HepG2 (cell line): ENCODE data around the gene HLF. TPM values are rescaled to one million over a fixed set of nuclear protein-coding genes. Genes with fewer than 3 reads are reported as not detected.

Experiments
- AGO2 ChIP-seq: fragments of 200-400 bp; formaldehyde crosslinking; optimal IDR thresholded peaks from 2 replicates; pipeline ENCODE3; 2017; ENCODE audit warnings: mild to moderate bottlenecking, low read depth, low read length, moderate library complexity
- GATAD1 ChIP-seq: IDR thresholded peaks from 2 replicates; pipeline ENCODE4 v1.6.1; 2016; ENCODE audit warnings: missing genetic modification reagents, missing compliant biosample characterization
- IKZF1 ChIP-seq: fragments of 450-650 bp; IDR thresholded peaks from 2 replicates; pipeline ENCODE4 v1.7.1; 2016
- STAT5B ChIP-seq: sonication (generic); formaldehyde crosslinking; IDR thresholded peaks from 2 replicates; pipeline ENCODE4 v1.4.0; 2020; ENCODE audit warnings: missing genetic modification reagents
- ZNF589 ChIP-seq: sonication (generic); formaldehyde crosslinking; conservative IDR thresholded peaks from 2 replicates; pipeline ENCODE4 v1.8.0; 2022; ENCODE audit warnings: mild to moderate bottlenecking, moderate library complexity, missing genetic modification reagents
- ZNF713 ChIP-seq: sonication (generic); formaldehyde crosslinking; IDR thresholded peaks from 2 replicates; pipeline ENCODE4 v1.4.0; 2020; ENCODE audit warnings: mild to moderate bottlenecking, missing genetic modification reagents
- ZSCAN21 ChIP-seq: sonication (generic); formaldehyde crosslinking; IDR thresholded peaks from 2 replicates; pipeline ENCODE4 v1.8.0; 2022; ENCODE audit warnings: mild to moderate bottlenecking, missing genetic modification reagents, moderate library complexity, borderline replicate concordance
- ZSCAN22 ChIP-seq: sonication (generic); formaldehyde crosslinking; IDR thresholded peaks from 2 replicates; pipeline ENCODE4 v1.4.0; 2020; ENCODE audit warnings: mild to moderate bottlenecking, missing genetic modification reagents
- polyA plus RNA-seq, 8 experiments: library from polyadenylated mRNA; depleted of rRNA in 3 of 8; stranded (reverse) in 7 of 8; unstranded in 1 of 8; fragments of >200 nt; fragmentation: Illumina TruSeq in 4 of 8; extraction: Trizol in 4 of 8; gene quantifications; 2 replicates each; pipeline versions ENCODE4 v1.2.1 to v1.2.3, GENCODE V29; 2011 to 2016; ENCODE audit warnings: low read depth in 4 of 8, missing spikeins in 1 of 8, mixed read lengths in 1 of 8; ENCODE audit not compliant: insufficient read depth in 1 of 8
- total RNA-seq, 5 experiments: library from RNA; depleted of rRNA; stranded (reverse); fragments of >200 nt; fragmentation: Illumina TruSeq; extraction: Trizol; gene quantifications; 2 replicates each; pipeline ENCODE4 v1.2.3, GENCODE V29; 2016; ENCODE audit warnings: low read depth in 1 of 5
- TF ChIP-seq, protein P1 (sequence below), 2 experiments: fragments of 450-650 bp in 1 of 2; sonication (generic) in 1 of 2; formaldehyde crosslinking in 1 of 2; IDR thresholded peaks; 2 replicates each; pipeline versions ENCODE4 v1.6.1 to v1.8.0; 2016 to 2022; ENCODE audit warnings: antibody characterized with exemption in 1 of 2, mild to moderate bottlenecking in 1 of 2, missing genetic modification reagents in 1 of 2
- TF ChIP-seq, protein P2 (sequence below): sonication (generic); formaldehyde crosslinking; IDR thresholded peaks from 2 replicates; pipeline ENCODE4 v1.5.1; 2020; ENCODE audit warnings: mild to moderate bottlenecking, missing genetic modification reagents
- TF ChIP-seq, protein P3 (sequence below): sonication (generic); formaldehyde crosslinking; IDR thresholded peaks from 2 replicates; pipeline ENCODE4 v1.4.0; 2020; ENCODE audit warnings: mild to moderate bottlenecking, missing genetic modification reagents, borderline replicate concordance
- TF ChIP-seq, protein P4 (sequence below): fragments of 450-650 bp; IDR thresholded peaks from 2 replicates; pipeline ENCODE4 v1.6.1; 2016

HLF gene
- total and polyA plus RNA-seq, 2 of the 13 experiments (the other 11 are each of a cell fraction or from before 2014, with no cell fraction given): 202 to 346 TPM

DNA sequence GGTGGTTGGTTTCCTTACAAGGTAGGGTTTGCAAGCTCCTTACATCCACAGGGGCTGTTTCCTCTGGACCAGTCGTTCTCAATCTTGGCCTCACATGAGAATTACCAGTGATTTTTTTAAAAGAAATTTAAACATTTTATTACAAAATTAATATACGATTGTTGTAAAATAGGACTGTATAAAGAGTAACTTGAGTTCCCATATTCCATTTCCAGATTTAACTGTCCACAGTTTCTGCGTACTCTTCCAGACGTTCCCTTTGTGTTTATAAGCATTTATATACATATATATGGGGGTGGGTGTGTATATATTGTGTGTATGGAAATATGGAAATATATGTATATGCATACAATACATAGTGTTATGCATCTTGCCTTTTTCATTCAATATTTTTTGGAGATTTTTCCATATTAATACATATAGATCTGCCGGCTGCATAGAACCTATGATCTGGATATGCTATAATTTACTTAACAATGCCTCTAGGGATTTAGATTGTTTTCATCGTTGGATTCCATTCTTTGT is 31.5 kb downstream of the HLF start (continued):
- TF ChIP-seq, protein P1, sequence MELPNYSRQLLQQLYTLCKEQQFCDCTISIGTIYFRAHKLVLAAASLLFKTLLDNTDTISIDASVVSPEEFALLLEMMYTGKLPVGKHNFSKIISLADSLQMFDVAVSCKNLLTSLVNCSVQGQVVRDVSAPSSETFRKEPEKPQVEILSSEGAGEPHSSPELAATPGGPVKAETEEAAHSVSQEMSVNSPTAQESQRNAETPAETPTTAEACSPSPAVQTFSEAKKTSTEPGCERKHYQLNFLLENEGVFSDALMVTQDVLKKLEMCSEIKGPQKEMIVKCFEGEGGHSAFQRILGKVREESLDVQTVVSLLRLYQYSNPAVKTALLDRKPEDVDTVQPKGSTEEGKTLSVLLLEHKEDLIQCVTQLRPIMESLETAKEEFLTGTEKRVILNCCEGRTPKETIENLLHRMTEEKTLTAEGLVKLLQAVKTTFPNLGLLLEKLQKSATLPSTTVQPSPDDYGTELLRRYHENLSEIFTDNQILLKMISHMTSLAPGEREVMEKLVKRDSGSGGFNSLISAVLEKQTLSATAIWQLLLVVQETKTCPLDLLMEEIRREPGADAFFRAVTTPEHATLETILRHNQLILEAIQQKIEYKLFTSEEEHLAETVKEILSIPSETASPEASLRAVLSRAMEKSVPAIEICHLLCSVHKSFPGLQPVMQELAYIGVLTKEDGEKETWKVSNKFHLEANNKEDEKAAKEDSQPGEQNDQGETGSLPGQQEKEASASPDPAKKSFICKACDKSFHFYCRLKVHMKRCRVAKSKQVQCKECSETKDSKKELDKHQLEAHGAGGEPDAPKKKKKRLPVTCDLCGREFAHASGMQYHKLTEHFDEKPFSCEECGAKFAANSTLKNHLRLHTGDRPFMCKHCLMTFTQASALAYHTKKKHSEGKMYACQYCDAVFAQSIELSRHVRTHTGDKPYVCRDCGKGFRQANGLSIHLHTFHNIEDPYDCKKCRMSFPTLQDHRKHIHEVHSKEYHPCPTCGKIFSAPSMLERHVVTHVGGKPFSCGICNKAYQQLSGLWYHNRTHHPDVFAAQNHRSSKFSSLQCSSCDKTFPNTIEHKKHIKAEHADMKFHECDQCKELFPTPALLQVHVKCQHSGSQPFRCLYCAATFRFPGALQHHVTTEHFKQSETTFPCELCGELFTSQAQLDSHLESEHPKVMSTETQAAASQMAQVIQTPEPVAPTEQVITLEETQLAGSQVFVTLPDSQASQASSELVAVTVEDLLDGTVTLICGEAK (IDR thresholded peaks at IDR 0.05): no peak
- TF ChIP-seq, protein P1 (CRISPR knock-in tag; IDR thresholded peaks at IDR 0.05): no peak
- TF ChIP-seq, protein P2, sequence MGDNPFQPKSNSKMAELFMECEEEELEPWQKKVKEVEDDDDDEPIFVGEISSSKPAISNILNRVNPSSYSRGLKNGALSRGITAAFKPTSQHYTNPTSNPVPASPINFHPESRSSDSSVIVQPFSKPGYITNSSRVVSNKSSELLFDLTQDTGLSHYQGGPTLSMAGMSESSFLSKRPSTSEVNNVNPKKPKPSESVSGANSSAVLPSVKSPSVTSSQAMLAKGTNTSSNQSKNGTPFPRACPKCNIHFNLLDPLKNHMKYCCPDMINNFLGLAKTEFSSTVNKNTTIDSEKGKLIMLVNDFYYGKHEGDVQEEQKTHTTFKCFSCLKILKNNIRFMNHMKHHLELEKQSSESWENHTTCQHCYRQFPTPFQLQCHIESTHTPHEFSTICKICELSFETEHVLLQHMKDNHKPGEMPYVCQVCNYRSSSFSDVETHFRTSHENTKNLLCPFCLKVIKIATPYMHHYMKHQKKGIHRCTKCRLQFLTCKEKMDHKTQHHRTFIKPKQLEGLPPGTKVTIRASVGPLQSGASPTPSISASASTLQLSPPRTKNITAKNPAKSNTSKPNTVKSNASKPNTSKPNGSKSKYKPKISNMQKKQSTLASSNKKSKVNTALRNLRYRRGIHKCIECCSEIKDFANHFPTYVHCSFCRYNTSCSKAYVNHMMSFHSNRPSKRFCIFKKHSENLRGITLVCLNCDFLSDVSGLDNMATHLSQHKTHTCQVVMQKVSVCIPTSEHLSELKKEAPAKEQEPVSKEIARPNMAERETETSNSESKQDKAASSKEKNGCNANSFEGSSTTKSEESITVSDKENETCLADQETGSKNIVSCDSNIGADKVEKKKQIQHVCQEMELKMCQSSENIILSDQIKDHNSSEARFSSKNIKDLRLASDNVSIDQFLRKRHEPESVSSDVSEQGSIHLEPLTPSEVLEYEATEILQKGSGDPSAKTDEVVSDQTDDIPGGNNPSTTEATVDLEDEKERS (CRISPR knock-in tag): peak; percentile 7; the same call in 1 of the 2 replicates
- TF ChIP-seq STAT5B (CRISPR knock-in tag) (no peak), GATAD1 (0 out of 2 replicates have a peak, but pooled peaks have one; percentile 1), ZSCAN21 (CRISPR knock-in tag) (0 out of 2 replicates have a peak, but pooled peaks have one; percentile 5), ZNF713 (no peak), AGO2 (peak; percentile 71), ZNF589 (CRISPR knock-in tag) (0 out of 2 replicates have a peak, but pooled peaks have one; percentile 25), IKZF1 (no peak), ZSCAN22 (CRISPR knock-in tag) (peak; percentile 7; the same call in 1 of the 2 replicates)
- TF ChIP-seq, protein P3, sequence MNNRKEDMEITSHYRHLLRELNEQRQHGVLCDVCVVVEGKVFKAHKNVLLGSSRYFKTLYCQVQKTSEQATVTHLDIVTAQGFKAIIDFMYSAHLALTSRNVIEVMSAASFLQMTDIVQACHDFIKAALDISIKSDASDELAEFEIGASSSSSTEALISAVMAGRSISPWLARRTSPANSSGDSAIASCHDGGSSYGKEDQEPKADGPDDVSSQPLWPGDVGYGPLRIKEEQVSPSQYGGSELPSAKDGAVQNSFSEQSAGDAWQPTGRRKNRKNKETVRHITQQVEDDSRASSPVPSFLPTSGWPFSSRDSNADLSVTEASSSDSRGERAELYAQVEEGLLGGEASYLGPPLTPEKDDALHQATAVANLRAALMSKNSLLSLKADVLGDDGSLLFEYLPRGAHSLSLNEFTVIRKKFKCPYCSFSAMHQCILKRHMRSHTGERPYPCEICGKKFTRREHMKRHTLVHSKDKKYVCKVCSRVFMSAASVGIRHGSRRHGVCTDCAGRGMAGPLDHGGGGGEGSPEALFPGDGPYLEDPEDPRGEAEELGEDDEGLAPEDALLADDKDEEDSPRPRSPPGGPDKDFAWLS: no peak
- TF ChIP-seq, protein P4, sequence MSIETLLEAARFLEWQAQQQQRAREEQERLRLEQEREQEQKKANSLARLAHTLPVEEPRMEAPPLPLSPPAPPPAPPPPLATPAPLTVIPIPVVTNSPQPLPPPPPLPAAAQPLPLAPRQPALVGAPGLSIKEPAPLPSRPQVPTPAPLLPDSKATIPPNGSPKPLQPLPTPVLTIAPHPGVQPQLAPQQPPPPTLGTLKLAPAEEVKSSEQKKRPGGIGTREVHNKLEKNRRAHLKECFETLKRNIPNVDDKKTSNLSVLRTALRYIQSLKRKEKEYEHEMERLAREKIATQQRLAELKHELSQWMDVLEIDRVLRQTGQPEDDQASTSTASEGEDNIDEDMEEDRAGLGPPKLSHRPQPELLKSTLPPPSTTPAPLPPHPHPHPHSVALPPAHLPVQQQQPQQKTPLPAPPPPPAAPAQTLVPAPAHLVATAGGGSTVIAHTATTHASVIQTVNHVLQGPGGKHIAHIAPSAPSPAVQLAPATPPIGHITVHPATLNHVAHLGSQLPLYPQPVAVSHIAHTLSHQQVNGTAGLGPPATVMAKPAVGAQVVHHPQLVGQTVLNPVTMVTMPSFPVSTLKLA: no peak
